Progenitor cell of endocrine pancreas (in vitro differentiated cells): ENCODE data around the gene FKBP2. TPM values are rescaled to one million over a fixed set of nuclear protein-coding genes. Genes with fewer than 3 reads are reported as not detected.

Source experiments
- DNase-seq: peaks from one replicate; pipeline ENCODE4 v3.0.0; 2021; ENCODE audit warnings: low spot score; ENCODE audit not compliant: unreplicated experiment
- H3K27ac Mint-ChIP-seq: 2 replicates; pipeline ENCODE4 v1.8.0; 2021; ENCODE audit warnings: mild to moderate bottlenecking, moderate library complexity, mixed read lengths
- H3K27me3 Mint-ChIP-seq: 2 replicates; pipeline ENCODE4 v1.8.0; 2021; ENCODE audit warnings: mixed read lengths
- H3K36me3 Mint-ChIP-seq: 2 replicates; pipeline ENCODE4 v1.8.0; 2022; ENCODE audit warnings: mixed read lengths; ENCODE audit not compliant: insufficient read depth
- H3K4me1 Mint-ChIP-seq: 2 replicates; pipeline ENCODE4 v1.8.0; 2021; ENCODE audit warnings: low read depth, mixed read lengths
- H3K4me3 Mint-ChIP-seq: 2 replicates; pipeline ENCODE4 v1.8.0; 2021; ENCODE audit warnings: low read depth, mild to moderate bottlenecking, moderate library complexity, mixed read lengths
- H3K9me3 Mint-ChIP-seq: 2 replicates; pipeline ENCODE4 v1.8.0; 2021; ENCODE audit warnings: low read depth, mixed read lengths
- total RNA-seq: library from RNA; stranded (reverse); gene quantifications from 2 replicates; pipeline ENCODE4 v1.2.1, GENCODE V29; 2021
- TF ChIP-seq, protein P1 (sequence below): fragments of 200-600 bp; sonication (generic); IDR thresholded peaks from one replicate; pipeline ENCODE4 v1.5.0; 2021; ENCODE audit warnings: antibody characterized with exemption, mild to moderate bottlenecking; ENCODE audit not compliant: unreplicated experiment

Gene FKBP2
- total RNA-seq, 1 donor from 2014 or later, result 57.7 TPM

DNA sequence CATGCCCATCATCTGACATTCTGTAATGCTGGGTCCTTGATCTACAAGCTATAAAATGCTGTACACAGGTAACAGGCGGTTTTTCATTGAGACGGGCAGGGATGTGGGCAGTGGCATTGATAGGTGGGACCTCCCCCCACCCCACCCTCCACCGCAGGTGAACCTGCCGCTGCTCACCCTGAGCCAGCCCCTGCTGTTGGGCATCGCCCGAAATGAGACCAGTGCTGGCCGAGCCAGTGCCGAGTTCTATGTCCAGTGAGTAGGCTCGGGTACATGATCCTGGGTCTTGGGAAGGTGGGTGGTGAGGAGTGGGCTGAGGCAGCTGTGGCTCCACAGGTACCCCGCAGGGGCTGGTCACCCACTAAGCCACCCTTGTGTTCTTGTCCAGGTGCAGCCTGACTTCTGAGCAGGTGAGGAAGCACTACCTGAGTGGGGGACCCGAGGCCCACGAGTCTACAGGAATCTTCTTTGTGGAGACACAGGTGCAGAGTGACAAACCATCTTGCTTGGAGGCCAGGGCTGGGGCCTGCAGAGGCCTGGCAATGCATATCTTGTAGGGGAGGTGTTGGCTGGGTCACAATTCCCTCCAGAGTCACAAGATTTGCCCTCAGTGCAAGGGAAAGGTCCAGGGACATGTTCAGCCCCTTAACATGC, 11.7 kb upstream of the FKBP2 start:
- H3K4me3 Mint-ChIP-seq, result peak overlapping the region; percentile 78
- H3K27ac Mint-ChIP-seq, result peak overlapping the region; percentile 93
- H3K4me1 Mint-ChIP-seq, result peaks cover 16% of the 10 kb centered on the region

DNA sequence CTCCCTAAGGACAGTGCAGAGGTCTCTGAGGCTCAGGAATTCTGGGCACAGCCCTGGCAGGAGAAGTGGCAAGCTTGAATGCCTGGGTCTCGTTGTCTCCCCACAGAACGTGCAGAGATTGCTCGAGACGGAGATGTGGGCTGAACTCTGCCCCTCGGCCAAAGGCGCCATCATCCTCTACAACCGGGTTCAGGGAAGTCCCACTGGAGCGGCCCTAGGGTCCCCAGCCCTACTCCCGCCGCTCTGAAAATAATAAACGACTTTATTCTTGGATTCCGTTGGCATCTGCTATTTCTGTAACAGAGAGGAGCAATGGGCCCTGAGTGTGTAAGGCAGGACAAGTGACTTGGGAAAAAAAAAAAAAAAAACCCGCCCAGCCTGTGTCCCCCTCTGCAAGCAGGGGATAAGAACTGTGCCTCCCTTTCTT, 11.1 kb upstream of the FKBP2 start:
- TF ChIP-seq, protein P1, sequence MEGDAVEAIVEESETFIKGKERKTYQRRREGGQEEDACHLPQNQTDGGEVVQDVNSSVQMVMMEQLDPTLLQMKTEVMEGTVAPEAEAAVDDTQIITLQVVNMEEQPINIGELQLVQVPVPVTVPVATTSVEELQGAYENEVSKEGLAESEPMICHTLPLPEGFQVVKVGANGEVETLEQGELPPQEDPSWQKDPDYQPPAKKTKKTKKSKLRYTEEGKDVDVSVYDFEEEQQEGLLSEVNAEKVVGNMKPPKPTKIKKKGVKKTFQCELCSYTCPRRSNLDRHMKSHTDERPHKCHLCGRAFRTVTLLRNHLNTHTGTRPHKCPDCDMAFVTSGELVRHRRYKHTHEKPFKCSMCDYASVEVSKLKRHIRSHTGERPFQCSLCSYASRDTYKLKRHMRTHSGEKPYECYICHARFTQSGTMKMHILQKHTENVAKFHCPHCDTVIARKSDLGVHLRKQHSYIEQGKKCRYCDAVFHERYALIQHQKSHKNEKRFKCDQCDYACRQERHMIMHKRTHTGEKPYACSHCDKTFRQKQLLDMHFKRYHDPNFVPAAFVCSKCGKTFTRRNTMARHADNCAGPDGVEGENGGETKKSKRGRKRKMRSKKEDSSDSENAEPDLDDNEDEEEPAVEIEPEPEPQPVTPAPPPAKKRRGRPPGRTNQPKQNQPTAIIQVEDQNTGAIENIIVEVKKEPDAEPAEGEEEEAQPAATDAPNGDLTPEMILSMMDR, result no peak
- Mint-ChIP-seq H3K9me3 (no peaks in the 10 kb centered on the region), H3K36me3 (no peaks in the 10 kb centered on the region), H3K27ac (peak overlapping the region; percentile 93), H3K27me3 (no peaks in the 10 kb centered on the region), H3K4me3 (peak overlapping the region; percentile 78), H3K4me1 (peaks cover 16% of the 10 kb centered on the region)
- no peak for DNase-seq

More for the DNA sequence above, 11.7 kb upstream of the FKBP2 start:
- Mint-ChIP-seq H3K36me3 (no peaks in the 10 kb centered on the region), H3K27me3 (no peaks in the 10 kb centered on the region), H3K9me3 (no peaks in the 10 kb centered on the region)
- no peak for DNase-seq
- TF ChIP-seq, protein P1, result no peak

DNA sequence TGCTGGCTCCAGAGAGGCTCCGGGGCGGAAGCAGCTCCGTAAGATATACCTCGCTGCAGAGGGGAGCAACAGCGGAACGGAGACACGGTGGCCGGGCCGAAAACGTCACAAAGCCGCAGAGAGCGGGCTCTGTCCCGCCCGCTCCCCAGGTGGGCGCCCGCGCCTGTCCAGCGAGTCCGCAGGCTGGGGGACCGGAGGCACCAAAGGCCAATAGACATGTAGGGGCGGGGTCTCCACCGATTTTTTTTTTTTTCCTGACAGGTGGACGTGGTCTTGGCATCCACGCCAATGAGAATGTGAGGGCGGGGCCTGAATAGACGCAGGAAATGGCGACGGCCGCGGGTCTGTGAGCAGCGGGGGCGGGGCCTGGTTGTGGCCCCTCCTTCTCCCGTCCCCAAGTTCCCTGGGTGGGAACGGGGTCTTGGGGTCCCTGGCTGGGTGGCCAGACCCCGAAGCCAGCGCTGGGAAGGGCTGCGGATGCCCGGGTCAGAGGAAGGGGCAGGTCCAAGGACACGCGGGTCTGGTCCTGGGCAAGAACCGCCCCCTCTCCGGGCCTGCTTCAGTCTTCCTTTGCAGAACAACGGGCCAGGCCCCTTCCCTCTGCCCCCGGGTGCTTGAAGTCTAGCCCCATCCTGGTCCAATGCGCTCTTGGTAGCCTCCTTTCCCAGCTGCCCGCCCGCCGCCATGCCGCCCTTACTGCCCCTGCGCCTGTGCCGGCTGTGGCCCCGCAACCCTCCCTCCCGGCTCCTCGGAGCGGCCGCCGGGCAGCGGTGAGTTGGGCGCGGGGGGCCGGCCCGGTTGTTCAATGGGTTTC, 10.5 kb upstream of the FKBP2 start, which contains the start of gene DNAJC4:
Gene DNAJC4, plus strand, starts transcription at position 378 of the 814 bp plus-strand sequence. Its CDS starts 307 bp downstream, at position 685.
- Mint-ChIP-seq H3K4me1 (peaks cover 17% of the 10 kb centered on the region), H3K36me3 (no peaks in the 10 kb centered on the region), H3K9me3 (no peaks in the 10 kb centered on the region), H3K27ac (peak within 1 kb of the TSS; percentile 93), H3K4me3 (peak within 1 kb of the TSS; percentile 78), H3K27me3 (no peaks in the 10 kb centered on the region)
- peak; percentile 80 for DNase-seq
- TF ChIP-seq, protein P1, result no peak

DNA sequence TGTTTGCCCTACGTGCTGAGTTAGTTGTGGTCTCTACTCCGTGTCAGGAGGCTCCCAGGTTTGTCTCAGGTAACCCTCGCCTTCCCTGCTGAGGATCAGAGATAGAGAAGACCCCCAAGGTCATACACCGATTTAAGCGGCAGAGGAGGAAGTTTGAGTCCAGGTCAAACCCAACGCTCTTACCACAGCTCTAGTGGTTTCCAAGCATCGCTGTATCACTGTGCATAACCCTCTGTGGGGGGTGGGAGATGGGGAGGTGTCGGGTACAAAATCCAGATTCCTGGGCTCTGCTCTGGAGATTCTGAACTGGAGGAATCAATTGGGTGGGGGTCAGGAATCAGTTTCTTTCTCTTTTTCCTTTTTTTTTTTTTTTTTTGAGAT, 9.9 kb upstream of the FKBP2 start:
- no peak for DNase-seq
- H3K27me3 Mint-ChIP-seq, result no peaks in the 10 kb centered on the region
- H3K9me3 Mint-ChIP-seq, result no peaks in the 10 kb centered on the region
- H3K4me1 Mint-ChIP-seq, result peaks cover 19% of the 10 kb centered on the region
- TF ChIP-seq, protein P1, result no peak
- no peaks in the 10 kb centered on the region for H3K36me3 Mint-ChIP-seq
- peak overlapping the region; percentile 78 for H3K4me3 Mint-ChIP-seq
- H3K27ac Mint-ChIP-seq, result peak overlapping the region; percentile 23

DNA sequence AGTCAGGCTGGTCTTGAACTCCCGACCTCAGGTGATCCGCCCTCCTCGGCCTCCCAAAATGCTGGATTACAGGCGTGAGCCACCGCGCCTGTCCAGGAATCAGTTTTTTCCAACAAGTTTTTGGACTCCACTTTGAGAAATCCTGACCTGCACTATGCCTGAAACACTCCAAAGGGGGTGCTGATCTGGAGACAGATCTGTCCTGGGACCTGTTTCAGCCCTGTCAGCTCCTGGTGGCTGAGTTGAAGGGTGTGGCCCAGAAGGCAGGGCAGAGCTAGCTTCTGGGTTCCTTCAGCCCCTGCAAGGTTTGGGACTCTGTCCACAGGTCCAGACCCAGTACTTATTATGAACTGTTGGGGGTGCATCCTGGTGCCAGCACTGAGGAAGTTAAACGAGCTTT, 9.3 kb upstream of the FKBP2 start:
- Mint-ChIP-seq H3K4me1 (peaks cover 19% of the 10 kb centered on the region), H3K27ac (peak overlapping the region; percentile 73), H3K27me3 (no peaks in the 10 kb centered on the region), H3K36me3 (no peaks in the 10 kb centered on the region), H3K9me3 (no peaks in the 10 kb centered on the region), H3K4me3 (peak overlapping the region; percentile 78)
- no peak for DNase-seq
- TF ChIP-seq, protein P1, result no peak
